ENCODE data around the gene BLVRB. TPM values are rescaled to one million over a fixed set of nuclear protein-coding genes. Genes with fewer than 3 reads are reported as not detected.

The BLVRB gene
- total and polyA plus RNA-seq, 9 of the 15 experiments (the other 6 are each of a cell fraction or from before 2014, with no cell fraction given): 81.1 to 749 (median 331) TPM

- TF ChIP-seq NUFIP1 (IDR thresholded peaks at IDR 0.05; ENCODE audit: partially characterized antibody) (no peak), ZNF766 (CRISPR knock-in tag; conservative IDR thresholded peaks at IDR 0.05) (no peak), ZFP1 (CRISPR knock-in tag; IDR thresholded peaks at IDR 0.05) (no peak), NR2F6 (CRISPR knock-in tag; IDR thresholded peaks at IDR 0.05) (no peak), HLTF (IDR thresholded peaks at IDR 0.05) (peak; percentile 34; the same call in 1 of the 2 replicates), POLR2A (conservative IDR thresholded peaks at IDR 0.05) (no peak; the same call in 1 of the 2 replicates), RNF2 (IDR thresholded peaks at IDR 0.05) (no peak), ZNF830 (CRISPR knock-in tag; IDR thresholded peaks at IDR 0.05) (no peak), HMGN3 (IDR thresholded peaks at IDR 0.05; ENCODE audit: borderline replicate concordance, extremely low read depth, insufficient read length, low read depth, low read length) (no peak), ZEB2 (IDR thresholded peaks at IDR 0.05) (no peak), XRCC5 (IDR thresholded peaks at IDR 0.05; ENCODE audit: low read depth, low read length) (no peak), KLF16 (IDR thresholded peaks at IDR 0.05) (no peak), KLF6 (CRISPR knock-in tag; IDR thresholded peaks at IDR 0.05; ENCODE audit: borderline replicate concordance) (no peak), SMARCE1 (IDR thresholded peaks at IDR 0.05) (no peak), ZNF639 (CRISPR knock-in tag; conservative IDR thresholded peaks at IDR 0.05 in 1 of 2, IDR thresholded peaks at IDR 0.05 in 1 of 2) (no peak), CHD1 (IDR thresholded peaks at IDR 0.05; ENCODE audit: low read length) (no peak), ZNF518B (CRISPR knock-in tag; IDR thresholded peaks at IDR 0.05) (no peak), BCOR (IDR thresholded peaks at IDR 0.05) (peak; percentile 100), FOXP4 (CRISPR knock-in tag; IDR thresholded peaks at IDR 0.05; ENCODE audit: borderline replicate concordance) (no peak), ARID3B (CRISPR knock-in tag; IDR thresholded peaks at IDR 0.05; ENCODE audit: borderline replicate concordance) (no peak), GTF2B (IDR thresholded peaks at IDR 0.05; ENCODE audit: extremely low read depth, insufficient read length) (no peak)
Observed at GRCh38 chr19:40403262-40403984, 62.1 kb downstream of the BLVRB start (continued).

All from K562 (cell line).